Stimulated activated CD8-positive, alpha-beta memory T cell treated with anti-CD3 and anti-CD28 coated beads, Interleukin-7, amount 100 ng/mL, for 4 hours (primary cell): ENCODE results near the gene DYNLT1.
"Not testable (repeated sequence)": the region's sequence is repeated elsewhere in the genome, so short reads cannot be mapped to it uniquely, and the experiment has no call there.

ENCODE experiments used
- DNase-seq, 2 donors: peaks; one replicate each; pipeline ENCODE4 v3.0.0-alpha.2; 2020; ENCODE audit warnings: low read depth in 2 of 2

The DYNLT1 gene

GRCh38 chr6:158644231-158645063 lies at the start of gene DYNLT1:
TSS of gene DYNLT1 (minus strand) at chr6:158644743. CDS start at chr6:158644708, 35 bp downstream.
- DNase-seq = peak; percentile 70 to 81

- DNase-seq = no peak
Observed at GRCh38 chr6:158688860-158689259, 44.3 kb upstream of the DYNLT1 start.

GRCh38 chr6:158687506-158687905 lies 43.0 kb upstream of the DYNLT1 start:
- DNase-seq = no peak

GRCh38 chr6:158686791-158687381 lies 42.3 kb upstream of the DYNLT1 start:
- peak in 1 of 2 donors; percentile 17 for DNase-seq

GRCh38 chr6:158686311-158686710 lies 41.8 kb upstream of the DYNLT1 start:
- no peak for DNase-seq

DNA sequence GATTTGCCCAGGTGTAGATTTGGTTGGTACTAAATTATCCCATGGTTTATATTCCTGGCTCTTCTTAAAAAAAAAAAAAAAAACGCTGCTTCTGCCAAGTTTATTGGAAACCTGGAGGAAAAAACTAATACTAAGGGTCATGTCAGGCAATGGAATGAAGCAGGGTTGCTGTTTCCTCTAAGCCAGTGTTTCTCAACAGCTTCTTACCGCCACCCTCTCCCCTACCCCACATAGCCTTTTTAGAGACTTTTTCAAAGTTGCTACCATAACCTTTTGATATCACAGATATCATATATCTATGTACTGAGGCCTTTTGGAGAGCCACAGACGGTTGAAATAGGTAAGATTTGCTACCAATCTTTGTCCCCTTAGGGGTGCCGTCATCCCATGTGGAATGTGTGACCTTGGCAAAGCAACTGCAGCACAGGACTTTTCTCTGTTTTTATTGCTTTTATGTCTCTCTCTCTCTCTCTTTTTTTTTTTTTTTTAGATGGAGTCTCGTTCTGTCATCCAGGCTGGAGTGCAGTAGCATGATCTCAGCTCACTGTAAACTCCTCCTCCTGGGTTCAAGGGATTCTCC lies 40.3 kb upstream of the DYNLT1 start:
- DNase-seq = no peak

- no peak for DNase-seq
Observed at GRCh38 chr6:158684311-158684710, 39.8 kb upstream of the DYNLT1 start.

DNA sequence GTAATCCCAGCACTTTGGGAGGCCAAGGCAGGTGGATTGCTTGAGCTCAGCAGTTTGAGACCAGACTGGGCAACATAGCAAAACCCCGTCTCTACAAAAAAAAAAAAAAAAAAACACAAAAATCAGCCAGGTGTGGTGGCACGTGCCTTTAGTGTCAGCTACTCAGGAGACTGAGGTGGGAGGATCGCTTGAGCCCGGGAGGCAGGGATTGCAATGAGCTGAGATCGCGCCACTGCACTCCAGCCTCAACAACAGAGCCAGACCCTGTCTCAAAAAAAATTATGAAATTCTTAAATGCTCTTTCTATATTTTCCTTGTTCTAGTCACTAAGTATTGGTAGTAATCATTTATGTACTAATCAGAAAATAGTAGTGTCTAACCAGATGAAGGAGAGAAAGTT lies 35.9 kb upstream of the DYNLT1 start:
- DNase-seq = no peak

DNA sequence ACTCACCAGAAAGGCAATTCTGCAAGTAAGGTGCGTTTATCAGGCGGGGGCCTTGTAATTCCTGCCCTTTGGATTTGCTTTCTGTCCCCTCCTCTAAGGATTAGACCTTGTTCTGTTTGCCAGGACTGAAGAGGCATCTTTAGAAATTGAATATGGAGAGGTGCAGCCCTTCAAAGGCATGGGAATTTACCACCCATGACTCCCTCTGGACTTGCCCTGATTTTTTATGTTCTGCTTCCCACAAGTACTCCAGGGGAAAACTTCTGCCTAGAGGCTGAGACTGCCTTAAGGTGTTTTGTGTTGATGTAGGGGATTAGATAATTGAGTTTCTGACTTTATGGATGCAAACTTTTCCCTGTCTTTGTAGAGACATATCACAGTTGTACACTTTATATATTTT lies 35.5 kb upstream of the DYNLT1 start:
- DNase-seq = no peak

DNA sequence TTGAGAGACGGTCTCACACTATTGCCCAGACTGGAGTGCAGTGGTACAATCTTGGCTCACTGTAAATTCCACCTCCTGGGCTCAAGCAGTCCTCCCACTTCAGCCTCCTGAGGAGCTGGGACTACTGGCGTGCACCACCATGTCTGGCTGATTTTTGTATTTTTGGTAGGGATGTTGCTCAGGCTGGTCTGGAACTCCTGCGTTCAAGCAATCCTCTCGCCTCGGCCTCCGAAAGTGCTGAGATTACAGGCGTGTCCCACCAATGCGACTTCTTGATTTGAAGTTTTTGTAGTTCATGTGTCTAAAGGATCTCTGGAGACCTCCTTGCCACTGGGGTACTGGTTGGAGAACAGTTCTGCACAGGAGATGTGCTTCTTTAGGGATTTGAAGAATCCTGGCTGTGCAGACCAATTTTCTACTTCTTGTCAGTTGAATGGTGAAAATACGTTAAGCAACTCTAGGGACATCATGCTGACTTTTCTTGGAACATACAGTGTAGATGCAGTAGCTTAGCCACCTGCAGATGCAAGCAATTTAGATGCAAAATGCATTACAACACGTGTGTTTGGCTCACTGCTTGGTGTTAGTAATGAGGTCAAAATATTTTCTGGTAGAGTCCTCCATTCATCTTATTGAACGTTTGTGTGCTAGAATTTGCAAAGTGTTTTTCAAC lies 33.5 kb upstream of the DYNLT1 start:
- no peak for DNase-seq

DNA sequence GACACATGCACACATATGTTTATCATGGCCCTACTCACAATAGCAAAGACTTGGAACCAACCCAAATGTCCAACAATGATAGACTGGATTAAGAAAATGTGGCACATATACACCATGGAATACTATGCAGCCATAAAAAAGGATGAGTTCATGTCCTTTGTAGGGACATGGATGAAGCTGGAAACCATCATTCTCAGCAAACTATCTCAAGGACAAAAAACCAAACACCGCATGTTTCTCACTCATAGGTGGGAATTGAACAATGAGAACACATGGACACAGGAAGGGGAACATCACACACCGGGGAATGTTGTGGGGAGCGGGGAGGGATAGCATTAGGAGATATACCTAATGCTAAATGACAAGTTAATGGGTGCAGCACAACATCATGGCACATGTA lies 32.6 kb upstream of the DYNLT1 start:
- DNase-seq = not testable (repeated sequence)

DNA sequence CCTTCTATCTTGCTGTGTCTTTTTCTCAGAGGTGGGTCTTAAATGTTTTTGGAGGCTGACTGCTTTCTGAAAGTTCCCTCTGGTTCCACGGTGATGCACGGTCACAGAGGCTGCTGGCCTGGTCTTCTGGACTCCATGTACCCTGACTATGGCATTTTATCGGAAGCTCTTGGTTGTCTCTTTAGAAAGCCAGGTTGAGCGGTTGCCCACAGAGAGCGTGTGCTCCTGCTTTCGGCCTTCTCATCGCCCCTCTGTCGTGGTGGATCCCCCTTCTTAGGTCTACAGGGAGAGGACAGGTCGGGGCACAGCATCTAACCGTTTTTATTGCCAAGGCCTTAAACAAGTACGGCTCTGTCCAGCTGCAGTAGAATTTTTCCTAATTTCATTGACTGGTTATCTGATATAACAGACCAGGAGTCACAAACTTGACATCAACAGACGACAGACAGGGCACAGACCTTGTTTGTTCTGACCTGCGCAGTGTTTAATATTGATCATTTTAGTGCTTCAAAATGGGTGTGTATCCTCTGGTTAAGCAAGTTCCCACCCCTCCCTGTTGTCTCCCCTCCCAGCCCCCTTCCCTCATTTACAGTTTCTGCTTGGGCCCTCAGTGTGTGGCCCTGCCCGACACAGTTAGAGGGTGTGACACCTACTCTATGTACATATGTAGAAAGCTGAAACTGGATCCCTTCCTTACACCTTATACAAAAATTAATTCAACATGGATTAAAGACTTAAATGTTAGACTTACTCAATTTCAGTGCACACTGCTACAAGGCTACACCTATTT lies 30.0 kb upstream of the DYNLT1 start:
- DNase-seq = no peak

DNA sequence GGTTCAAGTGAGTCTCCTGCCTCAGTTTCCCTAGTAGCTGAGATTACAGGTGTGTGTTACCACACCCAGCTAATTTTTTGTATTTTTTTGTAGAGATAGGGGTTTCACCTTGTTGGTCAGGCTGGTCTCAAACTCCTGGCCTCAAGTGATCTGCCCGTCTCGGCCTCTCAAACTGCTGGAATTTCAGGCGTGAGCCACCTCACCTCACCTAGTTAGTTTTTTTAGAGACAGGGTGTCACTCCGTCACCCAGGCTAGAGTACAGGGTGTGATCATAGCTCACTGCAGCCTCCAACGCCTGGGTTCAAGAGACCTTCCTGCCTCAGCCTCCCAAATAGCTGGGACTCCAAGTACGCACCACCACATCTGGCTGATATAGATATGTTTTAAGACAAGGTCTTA lies 28.2 kb upstream of the DYNLT1 start:
- no peak for DNase-seq

DNA sequence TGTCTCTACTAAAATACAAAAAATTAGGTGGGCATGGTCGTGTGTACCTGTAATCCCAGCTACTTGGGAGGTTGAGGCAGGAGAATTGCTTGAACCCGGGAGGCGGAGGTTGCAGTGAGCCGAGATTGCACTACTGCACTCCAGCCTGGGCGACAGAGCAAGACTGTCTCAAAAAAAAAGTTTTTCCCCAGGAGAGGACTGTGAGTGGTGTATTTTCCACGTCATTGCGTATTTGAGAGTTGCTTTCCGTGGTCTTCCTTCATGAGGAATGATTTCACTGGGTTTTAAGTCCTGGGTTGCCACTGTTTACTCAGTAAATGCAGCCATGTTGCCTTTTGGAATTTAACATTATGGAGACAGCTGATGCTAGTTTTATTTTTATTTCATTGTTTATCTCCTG lies 27.6 kb upstream of the DYNLT1 start:
- DNase-seq = not testable (repeated sequence)

- no peak for DNase-seq
Observed at GRCh38 chr6:158669145-158670035, 24.8 kb upstream of the DYNLT1 start.

- no peak for DNase-seq
Observed at GRCh38 chr6:158668707-158669103, 24.2 kb upstream of the DYNLT1 start.

DNA sequence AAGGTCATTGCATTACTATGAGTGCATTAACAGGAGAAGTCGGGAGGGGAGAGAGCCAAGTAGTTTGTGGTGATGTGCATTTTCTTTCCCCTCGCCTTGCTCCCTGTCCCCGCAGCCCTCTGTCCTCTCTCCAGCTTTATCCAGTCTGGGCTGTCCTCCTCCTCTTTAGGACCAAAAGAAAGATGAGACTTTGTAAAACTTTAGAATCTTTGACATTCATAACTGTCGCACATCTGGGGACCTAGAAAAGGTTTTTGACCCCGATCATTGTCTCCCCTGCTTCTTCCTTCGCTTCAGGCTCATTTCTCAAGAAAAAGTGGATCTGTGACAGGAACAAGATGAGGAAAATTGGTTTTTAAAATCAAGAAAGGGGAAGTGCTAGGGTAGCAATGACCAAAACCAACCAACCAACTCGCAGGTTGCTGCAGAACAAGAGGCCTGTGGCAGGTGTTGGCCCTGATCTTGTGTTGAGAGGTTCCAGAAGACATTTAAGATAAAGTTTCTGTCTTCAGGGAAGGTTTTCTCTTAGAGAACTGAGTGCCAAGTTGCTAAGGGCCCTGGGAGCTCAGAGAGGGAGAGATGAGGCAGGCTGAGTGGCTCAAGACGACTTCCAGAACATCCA lies 22.9 kb upstream of the DYNLT1 start:
- no peak for DNase-seq

DNA sequence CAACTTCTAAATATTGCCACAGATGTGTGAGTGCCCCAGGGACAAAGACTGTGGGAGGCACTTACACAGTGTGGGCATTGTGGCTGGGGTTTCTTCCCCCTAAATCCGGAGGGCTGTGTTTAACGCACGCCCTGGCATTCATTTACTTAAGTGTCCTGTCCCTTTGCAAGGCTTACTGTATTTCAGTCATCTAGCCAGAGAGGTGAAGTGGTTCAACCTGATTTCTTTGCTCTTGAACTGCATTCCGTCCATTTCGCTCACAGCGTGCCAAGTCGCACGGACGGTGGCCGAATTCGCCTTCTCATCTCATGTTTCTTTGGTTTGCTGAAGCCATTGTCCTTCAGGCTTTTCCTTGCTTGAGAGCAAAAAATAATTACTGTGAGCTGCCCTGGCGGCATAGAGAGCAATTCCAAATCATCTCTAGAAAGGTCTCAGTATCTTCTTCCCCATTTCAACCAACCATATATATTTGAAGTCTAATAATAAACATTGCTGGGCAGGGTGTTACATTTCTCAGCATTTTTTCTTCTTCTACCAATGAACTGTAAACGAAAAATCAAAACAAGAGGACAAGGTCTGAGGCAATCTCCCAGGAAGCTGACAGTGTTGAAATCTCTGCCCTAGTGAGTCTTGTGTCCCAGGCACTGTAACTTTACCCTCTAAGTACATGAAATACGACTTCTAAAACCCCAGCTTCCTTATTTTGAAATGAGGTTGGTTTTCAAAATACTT lies 22.3 kb upstream of the DYNLT1 start:
- DNase-seq = no peak

- no peak for DNase-seq
Observed at GRCh38 chr6:158665332-158665731, 20.8 kb upstream of the DYNLT1 start.
